Heart right ventricle (tissue), 16 donors: ENCODE results near the gene MFF. TPM values are rescaled to one million over a fixed set of nuclear protein-coding genes. Genes with fewer than 3 reads are reported as not detected.

Source experiments
- ATAC-seq, 8 donors: fragments of 200-7000 bp; cut with Tn5 transposase; one replicate each; pipeline ENCODE4 v1.9.1; 2020; ENCODE audit warnings: mild to moderate bottlenecking in 8 of 8, moderate library complexity in 8 of 8, moderate number of reproducible peaks in 1 of 8
- DNase-seq, 2 donors: peaks; one replicate each; pipeline ENCODE4 v3.0.0-alpha.2; 2020
- H3K27ac ChIP-seq, 10 donors: fragments of 200-600 bp; sonication (generic) in 2 of 10; one replicate each; pipeline versions ENCODE4 v1.5.0 to v1.8.0; 2020 to 2022; ENCODE audit warnings: mild to moderate bottlenecking in 3 of 10
- H3K27me3 ChIP-seq, 7 donors: fragments of 200-600 bp; one replicate each; pipeline ENCODE4 v1.8.0; 2021 to 2022; ENCODE audit warnings: mild to moderate bottlenecking in 2 of 7
- H3K36me3 ChIP-seq, 9 donors: fragments of 200-600 bp; sonication (generic) in 1 of 9; one replicate each; pipeline versions ENCODE4 v1.5.0 to v1.8.0; 2020 to 2022; ENCODE audit warnings: mild to moderate bottlenecking in 2 of 9
- H3K4me1 ChIP-seq, 9 donors: fragments of 200-600 bp; sonication (generic) in 1 of 9; one replicate each; pipeline versions ENCODE4 v1.5.0 to v1.8.0; 2020 to 2022; ENCODE audit warnings: mild to moderate bottlenecking in 4 of 9
- H3K4me3 ChIP-seq, 10 donors: fragments of 200-600 bp; sonication (generic) in 2 of 10; one replicate each; pipeline versions ENCODE4 v1.5.0 to v1.8.0; 2020 to 2022; ENCODE audit warnings: mild to moderate bottlenecking in 7 of 10, moderate library complexity in 2 of 10
- H3K9me3 ChIP-seq, 11 donors: fragments of 200-600 bp in 10 of 11; sonication (generic) in 2 of 11; one replicate each; pipeline versions ENCODE4 v1.5.0 to v1.8.0; 2013 to 2022; ENCODE audit warnings: mild to moderate bottlenecking in 2 of 11, control low read depth in 1 of 11, moderate library complexity in 1 of 11
- WGBS, 2 donors: extraction: QIAGEN DNeasy Blood & Tissue Kit; methylation state at CpG; one replicate each; pipeline ENCODE4 v1.1.7; 2013; ENCODE audit warnings: inconsistent platforms in 1 of 2; 5-methylcytosine and 5-hydroxymethylcytosine counted together
- intact Hi-C, 10 donors: fragments of 100-400 bp; cut with DNase I; formaldehyde crosslinking; loops; one replicate each; pipeline versions ENCODE4 v1.11.1 to v1.14.2; 2022
- polyA plus RNA-seq, 2 donors: library from polyadenylated mRNA; stranded (reverse); fragments of 200-250 nt; gene quantifications; one replicate each; pipeline ENCODE4 v1.2.3, GENCODE V29; 2013
- total RNA-seq, 10 donors: library from RNA; stranded (reverse); fragmentation: NEBNext Ultra II Directional in 3 of 10; extraction: Animal tissue kit (Norgen Biotek cat#: 25700) in 3 of 10; gene quantifications; one replicate each; pipeline versions ENCODE4 v1.2.1 to v1.2.4, GENCODE V29; 2021 to 2023
- TF ChIP-seq, protein P1 (sequence below), 9 donors: fragments of 200-600 bp; sonication (generic) in 2 of 9; IDR thresholded peaks; one replicate each; pipeline versions ENCODE4 v1.5.0 to v1.8.0; 2021 to 2022; ENCODE audit warnings: antibody characterized with exemption in 9 of 9, mild to moderate bottlenecking in 5 of 9, moderate library complexity in 1 of 9
- donor health status: Arrhythmogenic right ventricular cardiomyopathy.
- donor health status: ischemic (EF 13 %, LVEDD 7.1; RV severe dilation, severe dysfunction).
- donor health status: healthy with polysubstance abuse.
- donor health status: DM: no; HTN: yes; CAD: no.
- donor health status: DM: no; HTN: no; CAD: no.
- donor health status: ischemic (EF 25% LVEDD 6.9; RV normal size, moderate dysfunction).
- donor health status: ischemic (EF 25% LVEDD 5.7; RV mildly dilated, moderate dysfunction).
- donor health status: healthy.
- donor health status: DM: yes; HTN: yes; CAD: no.
- donor health status: Ischemic cardiomyopathy.
- donor health status: ischemic (EF 35%, LVEDD 5.7; RV mildly dilated, moderate dysfunction).
- donor health status: nonischemic (EF 11% LVEDD 7.7; RV severe dilation, severe dysfunction).
- donor health status: DM: yes; HTN: yes; CAD: no.
- donor health status: PGD.
- donor health status: ischemic (EF 29% LVEDD 5.4; RV normal size, mild dysfunction).
- donor health status: nonischemic (EF 23%, LVEDD 6.1; RV moderate dilation, normal function).

MFF gene
- total and polyA plus RNA-seq, 12 donors = 58.4 to 102 (median 77.7) TPM

GRCh38 chr2:227311861-227312506 lies 13.1 kb upstream of the MFF start:
- no peak for DNase-seq

DNA sequence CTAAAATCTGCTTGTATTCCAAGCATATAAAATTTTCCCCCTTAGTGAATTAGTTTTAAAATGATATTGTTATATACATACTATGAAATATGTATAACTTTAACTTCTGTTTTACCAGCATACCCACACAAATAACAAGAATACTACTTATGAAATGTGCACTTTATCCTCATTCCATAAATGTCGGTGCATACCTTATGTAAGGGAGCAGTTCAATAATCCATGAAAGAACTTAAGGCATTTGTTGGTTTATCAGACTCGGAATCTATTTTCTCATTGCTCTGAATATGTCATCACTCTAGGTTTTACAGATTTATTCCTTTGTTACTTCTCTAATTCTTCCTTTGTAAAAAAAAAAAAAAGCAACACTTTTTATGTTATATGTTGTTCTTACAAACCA lies 12.5 kb upstream of the MFF start:
- no peaks in the 10 kb centered on the region for H3K4me1 ChIP-seq
- no peaks in the 10 kb centered on the region for H3K9me3 ChIP-seq
- DNase-seq = no peak
- TF ChIP-seq, protein P1, sequence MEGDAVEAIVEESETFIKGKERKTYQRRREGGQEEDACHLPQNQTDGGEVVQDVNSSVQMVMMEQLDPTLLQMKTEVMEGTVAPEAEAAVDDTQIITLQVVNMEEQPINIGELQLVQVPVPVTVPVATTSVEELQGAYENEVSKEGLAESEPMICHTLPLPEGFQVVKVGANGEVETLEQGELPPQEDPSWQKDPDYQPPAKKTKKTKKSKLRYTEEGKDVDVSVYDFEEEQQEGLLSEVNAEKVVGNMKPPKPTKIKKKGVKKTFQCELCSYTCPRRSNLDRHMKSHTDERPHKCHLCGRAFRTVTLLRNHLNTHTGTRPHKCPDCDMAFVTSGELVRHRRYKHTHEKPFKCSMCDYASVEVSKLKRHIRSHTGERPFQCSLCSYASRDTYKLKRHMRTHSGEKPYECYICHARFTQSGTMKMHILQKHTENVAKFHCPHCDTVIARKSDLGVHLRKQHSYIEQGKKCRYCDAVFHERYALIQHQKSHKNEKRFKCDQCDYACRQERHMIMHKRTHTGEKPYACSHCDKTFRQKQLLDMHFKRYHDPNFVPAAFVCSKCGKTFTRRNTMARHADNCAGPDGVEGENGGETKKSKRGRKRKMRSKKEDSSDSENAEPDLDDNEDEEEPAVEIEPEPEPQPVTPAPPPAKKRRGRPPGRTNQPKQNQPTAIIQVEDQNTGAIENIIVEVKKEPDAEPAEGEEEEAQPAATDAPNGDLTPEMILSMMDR (IDR thresholded peaks at IDR 0.05) = no peak
- peaks cover 0 to 29% (median 0%) of the 10 kb centered on the region in 9 donors for H3K36me3 ChIP-seq
- 48 to 50% methylated on average over 2 of the region's 2 CpGs for WGBS, 2 donors
- intact Hi-C loops = no loop called here
- H3K4me3 ChIP-seq = no peak overlapping the region
- H3K27ac ChIP-seq = no peak overlapping the region
- no peaks in the 10 kb centered on the region for H3K27me3 ChIP-seq
- ATAC-seq = no peak

More at GRCh38 chr2:227311861-227312506, 13.1 kb upstream of the MFF start:
- no peak for ATAC-seq
- TF ChIP-seq, protein P1 (IDR thresholded peaks at IDR 0.05) = no peak
- no peak overlapping the region for H3K27ac ChIP-seq
- no peaks in the 10 kb centered on the region for H3K4me1 ChIP-seq
- no peaks in the 10 kb centered on the region for H3K9me3 ChIP-seq
- H3K4me3 ChIP-seq = no peak overlapping the region
- no peaks in the 10 kb centered on the region for H3K27me3 ChIP-seq
- intact Hi-C loops = no loop called here
- H3K36me3 ChIP-seq = peaks cover 0 to 32% (median 0%) of the 10 kb centered on the region in 9 donors
- WGBS, 2 donors = 94 to 95% methylated on average over 5 of the region's 5 CpGs

DNA sequence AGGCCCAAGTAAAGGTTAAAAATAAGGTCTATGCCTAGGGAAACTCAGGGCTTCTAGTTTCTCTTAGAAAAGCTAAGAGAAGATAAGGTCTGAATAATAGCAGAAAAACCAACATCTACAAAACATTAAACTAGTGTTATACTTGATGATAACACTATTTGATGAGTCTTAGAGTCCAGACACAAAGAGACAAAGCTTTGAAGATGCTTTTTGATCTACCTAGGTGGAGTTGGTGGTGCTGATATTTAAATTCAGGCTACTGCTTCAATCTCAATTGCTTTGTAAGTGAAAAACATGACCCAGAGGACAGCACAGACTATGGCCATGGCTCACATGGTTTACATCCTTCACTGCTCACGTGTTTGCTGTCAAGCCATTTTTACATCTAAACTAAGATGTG lies 11.7 kb upstream of the MFF start:
- H3K4me1 ChIP-seq = no peaks in the 10 kb centered on the region
- DNase-seq = no peak
- ATAC-seq = no peak
- WGBS, 2 donors = 85 to 91% methylated on average over 1 of the region's 1 CpG
- H3K27ac ChIP-seq = no peak overlapping the region
- intact Hi-C loops = no loop called here
- TF ChIP-seq, protein P1 (IDR thresholded peaks at IDR 0.05) = no peak
- H3K9me3 ChIP-seq = peaks cover 0 to 3% (median 0%) of the 10 kb centered on the region in 11 donors
- peaks cover 0 to 23% (median 0%) of the 10 kb centered on the region in 9 donors for H3K36me3 ChIP-seq
- no peak overlapping the region for H3K4me3 ChIP-seq
- H3K27me3 ChIP-seq = no peaks in the 10 kb centered on the region

DNA sequence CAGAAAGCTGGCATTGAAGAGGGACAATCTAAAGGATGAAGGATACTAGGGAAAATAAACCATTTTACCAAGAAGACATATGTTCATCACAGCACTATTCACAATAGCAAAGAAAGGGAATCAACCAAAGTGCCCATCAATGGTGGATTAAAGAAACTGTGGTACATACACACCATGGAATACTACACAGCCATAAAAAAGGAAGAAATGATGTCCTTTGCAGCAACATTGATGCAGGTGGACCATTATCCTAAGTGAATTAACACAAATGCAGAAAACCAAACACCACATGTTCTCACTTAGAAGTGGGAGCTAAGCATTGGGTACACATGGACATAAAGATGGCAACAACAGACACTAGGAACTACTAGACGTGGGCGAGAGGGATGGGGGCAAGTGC lies 7.2 kb upstream of the MFF start:
- WGBS, 2 donors = 90 to 96% methylated on average over 2 of the region's 2 CpGs
- ATAC-seq (no peak), DNase-seq (no peak)
- no peak overlapping the region for H3K4me3 ChIP-seq
- H3K9me3 ChIP-seq = peaks cover 0 to 14% (median 0%) of the 10 kb centered on the region in 11 donors
- no peaks in the 10 kb centered on the region for H3K27me3 ChIP-seq
- intact Hi-C loops = no loop called here
- TF ChIP-seq, protein P1 (IDR thresholded peaks at IDR 0.05) = no peak
- H3K4me1 ChIP-seq = no peaks in the 10 kb centered on the region
- H3K36me3 ChIP-seq = peaks cover 0 to 7% (median 0%) of the 10 kb centered on the region in 9 donors
- H3K27ac ChIP-seq = no peak overlapping the region
